Activated CD8-positive, alpha-beta memory T cell treated with anti-CD3 and anti-CD28 coated beads, Interleukin-2, amount 10 ng/mL, durations not matched to agents 7 days and 5 days (primary cell): ENCODE results near the gene LRRC8D. TPM values are rescaled to one million over a fixed set of nuclear protein-coding genes. Genes with fewer than 3 reads are reported as not detected.
"Not testable (repeated sequence)": the region's sequence is repeated elsewhere in the genome, so short reads cannot be mapped to it uniquely, and the experiment has no call there.

ENCODE experiments used
- ATAC-seq: fragments of 150-1000 bp; cut with Tn5 transposase; one replicate; pipeline ENCODE4 v1.10.0; 2021; ENCODE audit warnings: moderate library complexity
- CTCF ChIA-PET: fragments of 350-600 bp; sonication (Branson Sonifier 250); formaldehyde crosslinking; loops from one replicate; lab custom pipeline; 2021; ENCODE audit warnings: antibody characterized with exemption; lab: Charles Lee
- DNase-seq: peaks from one replicate; pipeline ENCODE4 v3.0.0-alpha.2; 2020
- H3K27ac Mint-ChIP-seq: one replicate; pipeline ENCODE4 v1.8.0; 2021; ENCODE audit warnings: mild to moderate bottlenecking, mixed read lengths
- H3K27me3 Mint-ChIP-seq: one replicate; pipeline ENCODE4 v1.8.0; 2021; ENCODE audit warnings: mixed read lengths
- H3K36me3 Mint-ChIP-seq: one replicate; pipeline ENCODE4 v1.8.0; 2021; ENCODE audit warnings: mild to moderate bottlenecking, mixed read lengths
- H3K4me1 Mint-ChIP-seq: one replicate; pipeline ENCODE4 v1.8.0; 2021; ENCODE audit warnings: mixed read lengths
- H3K4me3 Mint-ChIP-seq: one replicate; pipeline ENCODE4 v1.8.0; 2021; ENCODE audit warnings: mild to moderate bottlenecking, moderate library complexity, mixed read lengths
- H3K9me3 Mint-ChIP-seq: one replicate; pipeline ENCODE4 v1.8.0; 2022; ENCODE audit warnings: low read depth, mixed read lengths
- total RNA-seq, 2 experiments: library from RNA; stranded (reverse); gene quantifications; one replicate each; pipeline ENCODE4 v1.2.3, GENCODE V29; 2021

Gene LRRC8D
- total RNA-seq, 2 experiments from 2014 or later: 19.2 to 27.7 TPM

DNA sequence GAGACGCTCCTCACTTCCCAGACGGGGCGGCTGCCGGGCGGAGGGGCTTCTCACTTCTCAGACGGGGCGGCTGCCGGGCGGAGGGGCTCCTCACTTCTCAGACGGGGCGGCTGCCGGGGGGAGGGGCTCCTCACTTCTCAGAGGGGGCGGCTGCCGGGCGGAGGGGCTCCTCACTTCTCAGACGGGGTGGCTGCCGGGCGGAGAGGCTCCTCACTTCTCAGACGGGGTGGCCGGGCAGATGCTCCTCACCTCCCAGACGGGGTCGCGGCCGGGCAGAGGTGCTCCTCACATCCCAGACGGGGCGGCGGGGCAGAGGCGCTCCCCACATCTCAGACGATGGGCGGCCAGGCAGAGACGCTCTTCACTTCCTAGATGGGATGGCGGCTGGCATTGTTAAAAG, 23.0 kb upstream of the LRRC8D start:
- H3K9me3 Mint-ChIP-seq, CTCF ChIA-PET, ATAC-seq, H3K27me3 Mint-ChIP-seq, H3K36me3 Mint-ChIP-seq, DNase-seq, H3K27ac Mint-ChIP-seq, H3K4me3 Mint-ChIP-seq: not testable (repeated sequence)
- H3K4me1 Mint-ChIP-seq: peaks cover 20% of the 10 kb centered on the region

DNA sequence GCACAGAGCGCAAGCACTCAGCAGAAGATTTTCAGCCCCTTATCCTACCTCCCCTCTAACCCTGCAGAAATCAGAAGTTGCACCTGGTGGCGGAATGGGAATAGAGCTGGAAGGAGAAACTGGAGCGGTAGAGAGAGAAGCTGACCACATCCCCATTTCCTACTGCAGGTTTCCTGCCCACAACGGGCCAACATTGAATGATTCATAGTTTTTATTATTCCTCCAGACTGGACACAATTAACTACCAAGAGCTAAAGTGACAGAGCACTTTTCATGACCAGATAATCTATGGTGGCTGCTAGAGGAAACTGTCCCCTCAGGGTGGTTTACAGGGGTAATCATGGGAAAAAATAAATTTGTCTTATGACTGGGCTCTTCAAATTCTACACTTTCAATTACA, 21.3 kb upstream of the LRRC8D start:
- Mint-ChIP-seq H3K36me3 (no peaks in the 10 kb centered on the region), H3K4me1 (peaks cover 20% of the 10 kb centered on the region), H3K27ac (no peak overlapping the region), H3K9me3 (no peaks in the 10 kb centered on the region), H3K4me3 (no peak overlapping the region), H3K27me3 (no peaks in the 10 kb centered on the region)
- DNase-seq (no peak), ATAC-seq (no peak)
- CTCF ChIA-PET: interaction anchor here (0.6 to 1.0 kb wide), 2 partner anchors 13 to 179 kb away, joined by 3 read pairs; no protein-coding TSS in a partner anchor

DNA sequence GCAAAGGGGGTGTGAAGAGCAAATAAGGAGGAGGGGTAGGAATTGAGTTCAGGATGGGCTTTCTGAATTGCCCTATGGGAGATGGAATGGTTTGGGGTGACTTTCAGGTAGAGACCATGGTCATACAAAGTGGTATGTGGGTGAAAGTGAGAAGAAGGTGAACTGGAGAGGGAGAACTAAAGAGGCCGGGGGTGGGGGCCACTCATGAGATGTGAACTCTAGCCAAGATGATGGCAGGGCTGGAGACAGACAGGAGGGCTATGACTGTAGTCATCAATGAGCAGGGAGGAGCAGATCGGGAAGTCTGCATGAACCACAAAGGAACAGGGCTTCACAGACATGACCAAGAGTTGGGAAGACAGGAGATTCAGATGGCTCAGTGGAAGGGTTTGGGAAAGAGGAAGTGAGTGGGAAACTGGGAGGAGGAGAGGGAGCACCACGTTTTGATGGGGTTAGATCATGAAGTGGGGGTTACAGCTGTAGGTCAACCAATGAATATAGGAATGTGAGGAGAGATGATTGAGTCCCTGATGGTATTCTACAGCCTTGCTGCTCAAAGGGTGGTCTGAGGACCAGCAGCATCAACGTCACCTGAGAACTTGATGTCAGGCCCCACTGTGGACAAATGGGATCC, 20.7 kb upstream of the LRRC8D start:
- no peaks in the 10 kb centered on the region for H3K36me3 Mint-ChIP-seq
- ATAC-seq (no peak), DNase-seq (no peak)
- no peaks in the 10 kb centered on the region for H3K27me3 Mint-ChIP-seq
- peaks cover 20% of the 10 kb centered on the region for H3K4me1 Mint-ChIP-seq
- CTCF ChIA-PET: interaction anchor here (1.6 kb wide), 1 partner anchor 18 kb away, joined by 3 read pairs; no protein-coding TSS in a partner anchor
- H3K27ac Mint-ChIP-seq: no peak overlapping the region
- no peak overlapping the region for H3K4me3 Mint-ChIP-seq
- H3K9me3 Mint-ChIP-seq: no peaks in the 10 kb centered on the region

DNA sequence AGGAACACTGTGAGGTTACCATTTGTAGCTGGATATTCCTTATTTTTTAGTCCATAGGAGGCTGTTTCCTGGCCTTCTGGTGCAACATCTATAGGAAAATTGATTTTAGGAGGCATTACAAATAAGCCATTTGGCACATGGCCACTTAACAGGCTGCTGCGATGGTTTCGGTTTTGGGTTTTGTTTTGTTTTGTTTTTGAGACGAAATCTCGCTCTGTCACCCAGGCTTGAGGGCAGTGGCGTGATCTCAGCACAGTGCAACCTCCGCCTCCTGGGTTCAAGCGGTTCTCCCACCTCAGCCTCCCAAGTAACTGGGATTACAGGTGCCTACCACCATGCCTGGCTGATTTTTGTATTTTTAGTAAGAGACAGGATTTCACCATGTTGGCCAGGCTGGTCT, 20.1 kb upstream of the LRRC8D start:
- ATAC-seq (no peak), DNase-seq (no peak)
- no peaks in the 10 kb centered on the region for H3K9me3 Mint-ChIP-seq
- CTCF ChIA-PET: interaction anchor here (1.6 kb wide), 1 partner anchor 19 kb away, joined by 3 read pairs; no protein-coding TSS in a partner anchor
- H3K27me3 Mint-ChIP-seq: no peaks in the 10 kb centered on the region
- no peak overlapping the region for H3K4me3 Mint-ChIP-seq
- peaks cover 20% of the 10 kb centered on the region for H3K4me1 Mint-ChIP-seq
- H3K27ac Mint-ChIP-seq: no peak overlapping the region
- no peaks in the 10 kb centered on the region for H3K36me3 Mint-ChIP-seq

DNA sequence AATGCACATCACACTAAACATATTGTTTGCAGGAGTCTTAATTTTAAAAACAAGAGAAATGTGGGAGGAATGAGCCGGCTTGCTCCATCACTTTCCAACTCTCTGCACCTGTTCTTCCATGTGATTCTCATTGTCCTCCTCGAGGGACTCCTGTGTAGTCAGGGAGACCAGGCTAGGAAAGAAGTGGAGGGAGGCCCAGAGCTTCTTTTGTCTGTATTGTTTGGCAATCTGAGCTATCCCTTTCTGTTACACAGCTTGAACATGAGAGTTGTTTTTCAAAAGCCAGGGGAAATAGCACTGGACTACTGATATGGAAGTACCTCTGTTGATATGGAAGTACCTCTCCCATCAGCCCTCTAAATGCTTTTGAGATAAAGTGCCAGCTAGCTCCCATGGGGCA, 18.8 kb upstream of the LRRC8D start:
- Mint-ChIP-seq H3K27ac (no peak overlapping the region), H3K36me3 (no peaks in the 10 kb centered on the region), H3K4me3 (no peak overlapping the region), H3K9me3 (no peaks in the 10 kb centered on the region), H3K27me3 (no peaks in the 10 kb centered on the region), H3K4me1 (peaks cover 20% of the 10 kb centered on the region)
- CTCF ChIA-PET: interaction anchor here (0.9 to 2.0 kb wide), 4 partner anchors 44 to 187 kb away, joined by 3 to 7 read pairs (median 5); no protein-coding TSS in a partner anchor
- DNase-seq (no peak), ATAC-seq (no peak)

DNA sequence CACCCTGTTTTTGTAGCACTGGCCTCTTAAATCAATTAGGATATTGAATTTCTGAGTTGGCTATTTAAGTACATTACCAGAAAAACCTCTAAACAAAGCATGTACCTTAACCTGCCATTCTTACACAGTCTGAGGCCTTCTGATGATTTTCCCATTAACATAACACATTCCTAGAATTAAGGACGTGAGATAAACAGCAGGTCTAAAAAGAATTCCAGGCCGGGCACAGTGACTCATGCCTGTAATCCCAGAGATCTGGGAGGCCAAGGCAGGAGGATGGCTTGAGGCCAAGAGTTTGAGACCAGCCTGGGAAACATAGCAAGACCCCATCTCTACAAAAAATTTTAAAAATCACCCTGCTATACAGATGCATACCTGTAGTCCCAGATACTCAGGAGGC, 18.0 kb upstream of the LRRC8D start:
- H3K4me1 Mint-ChIP-seq: peaks cover 20% of the 10 kb centered on the region
- no peak overlapping the region for H3K4me3 Mint-ChIP-seq
- no peak for DNase-seq
- CTCF ChIA-PET: interaction anchor here (0.6 to 2.0 kb wide), 7 partner anchors 38 to 1139 kb away, joined by 3 to 7 read pairs (median 4); no protein-coding TSS in a partner anchor
- no peaks in the 10 kb centered on the region for H3K9me3 Mint-ChIP-seq
- H3K27ac Mint-ChIP-seq: no peak overlapping the region
- no peak for ATAC-seq
- H3K36me3 Mint-ChIP-seq: no peaks in the 10 kb centered on the region
- H3K27me3 Mint-ChIP-seq: no peaks in the 10 kb centered on the region

DNA sequence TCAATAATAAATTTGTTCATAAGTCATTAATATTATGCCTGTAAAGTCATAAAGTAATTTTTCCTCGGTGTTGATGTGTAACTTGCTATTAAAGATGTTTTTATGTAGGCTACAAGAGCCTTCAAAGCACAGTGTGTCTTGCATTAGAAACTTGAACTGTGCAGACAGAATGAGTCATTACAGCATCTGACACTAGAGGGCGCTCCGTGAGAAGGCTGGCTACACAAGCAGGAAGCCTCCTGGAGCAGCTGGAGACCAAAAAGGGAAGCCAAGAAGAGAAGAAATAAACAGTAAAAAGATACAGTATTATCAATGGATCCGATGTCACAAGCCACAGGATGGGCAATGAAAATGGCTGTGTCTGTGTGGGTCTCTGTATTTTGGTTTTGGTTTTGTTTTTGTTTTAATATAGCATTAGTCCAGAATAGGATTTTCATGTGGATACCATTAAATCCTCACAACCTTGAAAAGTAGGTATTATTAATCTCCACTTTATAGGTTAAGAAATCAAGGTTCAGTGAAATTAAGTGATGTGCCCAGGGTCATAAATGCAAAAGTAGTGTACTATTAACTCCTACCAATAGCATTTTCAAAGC, 16.1 kb upstream of the LRRC8D start:
- H3K9me3 Mint-ChIP-seq: no peaks in the 10 kb centered on the region
- no peak overlapping the region for H3K27ac Mint-ChIP-seq
- no peak overlapping the region for H3K4me3 Mint-ChIP-seq
- ATAC-seq (peak; percentile 91), DNase-seq (peak; percentile 91)
- CTCF ChIA-PET: interaction anchor here (0.6 to 1.8 kb wide), 24 partner anchors 8 to 238 kb away, joined by 3 to 12 read pairs (median 4); partner anchors contain the start of gene LRRC8D
- H3K27me3 Mint-ChIP-seq: peaks cover 4% of the 10 kb centered on the region
- H3K36me3 Mint-ChIP-seq: no peaks in the 10 kb centered on the region
- H3K4me1 Mint-ChIP-seq: peaks cover 9% of the 10 kb centered on the region

DNA sequence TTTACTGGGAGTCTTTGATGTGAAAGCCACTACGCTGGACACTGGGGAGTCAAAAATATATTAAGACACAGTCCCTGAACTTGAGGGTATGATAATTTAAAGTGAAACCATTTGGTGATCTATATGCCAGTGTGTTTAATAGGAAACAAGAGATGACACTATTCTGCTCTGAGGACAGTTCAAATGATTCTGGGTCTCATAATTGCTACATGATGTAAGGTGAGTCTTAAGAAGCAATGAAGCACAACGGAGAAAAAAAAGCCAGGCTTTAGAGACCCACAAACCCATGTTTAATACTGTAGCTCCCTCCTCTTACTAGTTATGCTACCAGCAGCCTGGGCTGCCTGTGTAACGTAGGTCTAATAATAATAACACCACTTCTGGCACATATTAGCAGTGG, 14.2 kb upstream of the LRRC8D start:
- CTCF ChIA-PET: interaction anchor here (0.9 to 2.2 kb wide), 4 partner anchors 10 to 182 kb away, joined by 3 to 5 read pairs (median 3); no protein-coding TSS in a partner anchor
- Mint-ChIP-seq H3K27ac (no peak overlapping the region), H3K27me3 (peaks cover 4% of the 10 kb centered on the region), H3K9me3 (no peaks in the 10 kb centered on the region), H3K4me1 (no peaks in the 10 kb centered on the region), H3K36me3 (no peaks in the 10 kb centered on the region), H3K4me3 (no peak overlapping the region)
- DNase-seq (no peak), ATAC-seq (no peak)

DNA sequence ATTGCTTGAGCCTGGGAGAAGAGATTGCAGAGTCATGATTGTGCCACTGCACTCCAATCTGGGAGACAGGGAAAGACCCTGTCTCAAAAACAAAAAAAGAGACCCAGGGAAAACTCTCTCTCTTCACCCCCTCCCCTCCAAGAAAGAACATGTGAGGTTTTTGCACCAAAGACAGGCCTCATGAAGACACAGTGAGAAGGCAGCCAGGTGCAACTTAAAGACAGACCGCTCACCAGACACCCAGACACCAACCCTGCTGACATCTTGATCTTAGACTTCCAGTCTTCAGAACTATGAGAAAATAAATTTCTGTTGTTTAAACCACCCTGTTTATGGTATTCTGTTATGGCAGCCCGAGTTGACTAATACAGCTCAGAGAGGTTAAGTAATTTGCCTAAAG, 13.3 kb upstream of the LRRC8D start:
- H3K27ac Mint-ChIP-seq: no peak overlapping the region
- H3K4me1 Mint-ChIP-seq: no peaks in the 10 kb centered on the region
- peaks cover 4% of the 10 kb centered on the region for H3K27me3 Mint-ChIP-seq
- DNase-seq (no peak), ATAC-seq (no peak)
- no peaks in the 10 kb centered on the region for H3K36me3 Mint-ChIP-seq
- no peaks in the 10 kb centered on the region for H3K9me3 Mint-ChIP-seq
- no peak overlapping the region for H3K4me3 Mint-ChIP-seq
- CTCF ChIA-PET: interaction anchor here (0.9 to 2.2 kb wide), 4 partner anchors 11 to 181 kb away, joined by 3 to 5 read pairs (median 3); no protein-coding TSS in a partner anchor

DNA sequence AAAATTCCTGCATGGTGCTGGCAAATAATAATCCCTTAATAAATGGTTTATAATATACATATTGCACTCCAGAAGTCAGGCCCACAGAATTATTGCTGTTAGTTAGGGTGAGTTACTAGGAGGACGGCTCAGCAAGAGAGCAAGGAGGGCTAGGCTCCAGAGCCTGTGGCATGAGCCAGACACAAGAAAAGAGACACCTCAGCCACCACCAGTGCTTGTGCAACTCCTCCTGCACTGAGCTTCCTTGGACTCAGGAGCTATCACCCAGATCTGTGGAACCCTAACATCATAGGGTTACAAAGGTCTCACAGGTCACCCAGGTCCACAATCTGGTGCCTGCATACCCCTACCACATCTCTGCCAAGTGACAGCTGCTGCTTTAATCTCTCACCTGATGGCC, 12.8 kb upstream of the LRRC8D start:
- CTCF ChIA-PET: interaction anchor here (0.9 kb wide), 1 partner anchor 26 kb away, joined by 3 read pairs; no protein-coding TSS in a partner anchor
- H3K4me3 Mint-ChIP-seq: no peak overlapping the region
- no peaks in the 10 kb centered on the region for H3K36me3 Mint-ChIP-seq
- H3K27me3 Mint-ChIP-seq: peaks cover 4% of the 10 kb centered on the region
- DNase-seq: no peak
- no peak overlapping the region for H3K27ac Mint-ChIP-seq
- no peak for ATAC-seq
- no peaks in the 10 kb centered on the region for H3K4me1 Mint-ChIP-seq
- H3K9me3 Mint-ChIP-seq: no peaks in the 10 kb centered on the region

DNA sequence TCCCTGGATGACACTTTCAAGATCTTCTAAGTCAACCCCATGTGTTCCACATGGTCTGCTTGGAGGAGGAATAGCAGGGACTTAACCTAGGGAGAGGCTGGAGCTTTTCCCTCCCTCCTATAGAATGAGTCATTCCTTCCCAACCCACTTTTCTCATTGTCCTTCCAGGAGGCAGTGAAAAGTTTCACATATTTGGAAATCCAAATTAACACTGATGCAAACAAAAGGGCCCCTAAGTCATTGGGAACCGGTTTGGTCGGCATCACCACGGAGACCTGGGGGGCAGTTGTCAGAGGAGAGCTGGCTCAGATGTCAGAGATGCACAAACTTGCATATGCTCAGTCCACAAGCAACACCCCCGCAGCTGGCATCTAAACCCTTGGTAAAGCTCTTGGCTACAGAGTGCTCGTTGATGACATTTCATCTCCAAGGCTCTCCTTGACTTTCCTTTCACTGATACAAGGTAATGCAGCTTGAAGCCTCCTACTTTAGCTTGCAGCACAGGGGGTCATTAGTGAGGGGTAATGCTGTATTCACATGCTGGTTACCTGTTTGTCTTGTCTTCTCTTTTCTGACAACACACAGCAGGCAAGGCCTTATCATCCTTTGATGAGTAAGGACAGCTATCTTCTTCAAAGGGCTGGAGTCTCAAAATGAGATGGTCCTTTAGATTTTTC, 12.3 kb upstream of the LRRC8D start:
- no peaks in the 10 kb centered on the region for H3K4me1 Mint-ChIP-seq
- H3K4me3 Mint-ChIP-seq: no peak overlapping the region
- DNase-seq (no peak), ATAC-seq (no peak)
- H3K27ac Mint-ChIP-seq: no peak overlapping the region
- no peaks in the 10 kb centered on the region for H3K36me3 Mint-ChIP-seq
- H3K27me3 Mint-ChIP-seq: peaks cover 4% of the 10 kb centered on the region
- CTCF ChIA-PET: interaction anchor here (1.3 kb wide), 1 partner anchor 180 kb away, joined by 3 read pairs; no protein-coding TSS in a partner anchor
- H3K9me3 Mint-ChIP-seq: no peaks in the 10 kb centered on the region

DNA sequence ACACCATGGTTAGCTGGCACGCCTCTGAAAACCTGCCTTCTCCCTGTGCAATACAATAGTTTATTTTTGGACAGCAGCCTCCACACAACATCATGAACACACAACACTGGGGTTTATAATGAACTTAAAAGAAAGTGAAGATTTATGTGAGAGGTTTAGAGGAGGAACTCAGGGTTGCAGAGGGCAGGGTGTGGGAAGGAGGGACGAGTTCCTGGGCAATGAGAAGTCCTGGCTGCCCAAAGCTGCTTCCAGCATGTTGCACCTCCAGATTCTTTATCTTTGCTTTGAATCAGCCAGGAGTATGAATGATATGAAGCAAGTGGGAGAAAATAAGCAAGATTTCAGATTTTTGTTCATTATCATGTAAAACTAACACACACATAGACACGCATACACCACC, 11.3 kb upstream of the LRRC8D start:
- no peak overlapping the region for H3K27ac Mint-ChIP-seq
- no peaks in the 10 kb centered on the region for H3K36me3 Mint-ChIP-seq
- H3K4me1 Mint-ChIP-seq: no peaks in the 10 kb centered on the region
- CTCF ChIA-PET: interaction anchor here (1.3 kb wide), 2 partner anchors 11 to 179 kb away, joined by 3 to 4 read pairs; partner anchors contain the start of gene LRRC8D
- DNase-seq (no peak), ATAC-seq (no peak)
- peaks cover 4% of the 10 kb centered on the region for H3K27me3 Mint-ChIP-seq
- no peaks in the 10 kb centered on the region for H3K9me3 Mint-ChIP-seq
- no peak overlapping the region for H3K4me3 Mint-ChIP-seq

DNA sequence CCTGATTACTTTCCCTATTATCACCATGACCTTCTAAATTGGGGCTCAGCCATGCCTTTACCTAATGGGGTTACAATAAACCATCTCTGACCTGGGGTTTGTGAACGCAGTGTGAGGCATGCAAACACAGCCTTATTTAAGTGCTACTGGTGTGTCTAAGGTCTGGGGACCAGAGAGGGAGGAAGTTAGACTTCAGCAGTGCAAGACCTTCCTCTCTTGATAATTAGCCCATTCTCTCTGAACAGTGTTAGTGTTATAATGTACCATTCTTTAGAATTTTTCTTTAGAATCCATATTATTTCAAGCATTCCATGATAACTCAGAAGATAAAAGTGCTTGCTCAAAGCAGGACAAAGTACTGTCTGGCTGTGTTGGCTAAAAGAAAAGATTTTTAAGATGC, 10.5 kb upstream of the LRRC8D start:
- DNase-seq: no peak
- ATAC-seq: no peak
- H3K4me3 Mint-ChIP-seq: no peak overlapping the region
- peaks cover 3% of the 10 kb centered on the region for H3K4me1 Mint-ChIP-seq
- no peaks in the 10 kb centered on the region for H3K9me3 Mint-ChIP-seq
- CTCF ChIA-PET: interaction anchor here (1.3 kb wide), 1 partner anchor 10 kb away, joined by 4 read pairs; the partner anchor contains the start of gene LRRC8D
- H3K27me3 Mint-ChIP-seq: peaks cover 8% of the 10 kb centered on the region
- no peaks in the 10 kb centered on the region for H3K36me3 Mint-ChIP-seq
- H3K27ac Mint-ChIP-seq: no peak overlapping the region
